Measurements from ENCODE around the gene ADI1. TPM values are rescaled to one million over a fixed set of nuclear protein-coding genes. Genes with fewer than 3 reads are reported as not detected.
"Not testable (repeated sequence)": the region's sequence is repeated elsewhere in the genome, so short reads cannot be mapped to it uniquely, and the experiment has no call there.

Gene ADI1
- total and polyA plus RNA-seq, 12 donors: 50.0 to 160 (median 103) TPM

GRCh38 chr2:3449086-3449485 lies 70.2 kb downstream of the ADI1 start:
- DNase-seq: peak in 1 of 7 donors; percentile 49
- H3K4me1 ChIP-seq (replicated peaks in 1 of 2): peaks cover 0 to 4% of the 10 kb centered on the region in 2 donors
- intact Hi-C loops (cut with DNase I): loop anchor here in 1 of 2 donors (10.0 kb wide), 1 partner anchor 196 kb away; no protein-coding TSS in a partner anchor
- 77 to 79% (median 78%) methylated on average over 13 of the region's 13 CpGs for WGBS, 4 donors
- H3K4me3 ChIP-seq: no peak overlapping the region
- no peaks in the 10 kb centered on the region for H3K9me3 ChIP-seq (replicated peaks in 1 of 3)
- peaks cover 0 to 40% of the 10 kb centered on the region in 2 donors for H3K36me3 ChIP-seq (replicated peaks in 1 of 2)
- TF ChIP-seq POLR2A (IDR thresholded peaks at IDR 0.05) (no peak), CTCF (IDR thresholded peaks at IDR 0.05) (no peak)
- peak overlapping the region in 2 of 5 donors; percentile 48 to 57 for H3K27ac ChIP-seq
- H3K27me3 ChIP-seq: no peaks in the 10 kb centered on the region

- not testable (repeated sequence) for H3K4me1 ChIP-seq (replicated peaks in 1 of 2); H3K27me3 ChIP-seq; H3K4me3 ChIP-seq; H3K9me3 ChIP-seq (replicated peaks in 1 of 3)
- H3K36me3 ChIP-seq (replicated peaks in 1 of 2): peaks cover 0 to 43% of the 10 kb centered on the region in 2 donors
- peak overlapping the region in 3 of 5 donors; percentile 15 to 57 (median 48) for H3K27ac ChIP-seq
- peak in 1 of 7 donors; percentile 52 for DNase-seq
- 77 to 81% (median 79%) methylated on average over 35 of the region's 35 CpGs for WGBS, 4 donors
- intact Hi-C loops (cut with DNase I): loop anchor here in 1 of 2 donors (10.0 kb wide), 1 partner anchor 196 kb away; no protein-coding TSS in a partner anchor
Measured at GRCh38 chr2:3448441-3448911, 70.9 kb downstream of the ADI1 start.

GRCh38 chr2:3447789-3448317 lies 71.5 kb downstream of the ADI1 start:
- no peak overlapping the region for H3K4me3 ChIP-seq
- no peaks in the 10 kb centered on the region for H3K27me3 ChIP-seq
- TF ChIP-seq CTCF (IDR thresholded peaks at IDR 0.05): no peak
- no peak for TF ChIP-seq POLR2A (IDR thresholded peaks at IDR 0.05)
- intact Hi-C loops (cut with DNase I): loop anchor here in 1 of 2 donors (10.0 kb wide), 1 partner anchor 197 kb away; no protein-coding TSS in a partner anchor
- H3K36me3 ChIP-seq (replicated peaks in 1 of 2): peaks cover 0 to 49% of the 10 kb centered on the region in 2 donors
- peak in 1 of 7 donors; percentile 86 for DNase-seq
- H3K4me1 ChIP-seq (replicated peaks in 1 of 2): peaks cover 0 to 4% of the 10 kb centered on the region in 2 donors
- WGBS, 4 donors: 65 to 90% (median 73%) methylated on average over 5 to 9 of the region's 9 CpGs
- peak overlapping the region in 3 of 5 donors; percentile 15 to 57 (median 48) for H3K27ac ChIP-seq
- H3K9me3 ChIP-seq (replicated peaks in 1 of 3): no peaks in the 10 kb centered on the region

Other genes with a start within 250 kb of the ADI1 start
- 10 to 100 TPM; 20.1 to 37.9 (median 29.9) TPM for gene EIPR1, start 141.7 kb downstream of the ADI1 start, total RNA-seq
- gene EIPR1, start 141.7 kb downstream of the ADI1 start, polyA plus RNA-seq: 10 to 100 TPM; 10.3 to 33.5 (median 11.5) TPM
- gene TRAPPC12, start 139.8 kb downstream of the ADI1 start, total RNA-seq: 100 to 1,000 TPM in 4 of 9 donors, 10 to 100 TPM in 5; 58.3 to 148 (median 97.6) TPM
- gene TRAPPC12, start 139.8 kb downstream of the ADI1 start, polyA plus RNA-seq: 100 to 1,000 TPM in 2 of 3 donors, 10 to 100 TPM in 1; 70.1 to 334 (median 254) TPM
- 10 to 100 TPM in 8 of 9 donors, 1 to 10 TPM in 1; 7.0 to 27.6 (median 17.7) TPM for gene RNASEH1, start 38.8 kb upstream of the ADI1 start, total RNA-seq
- 10 to 100 TPM in 1 of 3 donors, 1 to 10 TPM in 2; 4.5 to 25.6 (median 9.7) TPM for gene RNASEH1, start 38.8 kb upstream of the ADI1 start, polyA plus RNA-seq
- gene RPS7, start 55.7 kb upstream of the ADI1 start, total RNA-seq: 1,000 to 10,000 TPM in 5 of 9 donors, 100 to 1,000 TPM in 4; 815 to 2,720 (median 1,452) TPM
- 1,000 to 10,000 TPM; 1,199 to 2,655 (median 1,714) TPM for gene RPS7, start 55.7 kb upstream of the ADI1 start, polyA plus RNA-seq
- gene COLEC11, start 75.6 kb upstream of the ADI1 start, total RNA-seq: 100 to 1,000 TPM in 2 of 9 donors, 10 to 100 TPM in 7; 21.9 to 132 (median 60.1) TPM
- gene COLEC11, start 75.6 kb upstream of the ADI1 start, polyA plus RNA-seq: 100 to 1,000 TPM in 2 of 3 donors, 10 to 100 TPM in 1; 16.8 to 155 (median 107) TPM
- gene ALLC, start 138.7 kb upstream of the ADI1 start, total RNA-seq: 1 to 10 TPM in 1 of 9 donors, under 1 TPM in 3, not detected in 5; 0.47 to 1.0 (median 0.65) TPM
- gene ALLC, start 138.7 kb upstream of the ADI1 start, polyA plus RNA-seq: 1 to 10 TPM in 2 of 3 donors, under 1 TPM in 1; 0.07 to 7.9 (median 2.8) TPM
- gene DCDC2C, start 184.0 kb upstream of the ADI1 start, total RNA-seq: under 1 TPM in 3 of 9 donors, not detected in 6; 0.30 to 0.39 (median 0.39) TPM
- gene DCDC2C, start 184.0 kb upstream of the ADI1 start, polyA plus RNA-seq: 1 to 10 TPM in 1 of 3 donors, under 1 TPM in 2; 0.18 to 2.0 (median 0.71) TPM

Data from adrenal gland (tissue), 12 donors.